ENCODE results near the gene ANXA4. TPM values are rescaled to one million over a fixed set of nuclear protein-coding genes. Genes with fewer than 3 reads are reported as not detected.
"Not testable (repeated sequence)": the region's sequence is repeated elsewhere in the genome, so short reads cannot be mapped to it uniquely, and the experiment has no call there.

Gene ANXA4
- total RNA-seq, 1 experiment from 2014 or later: 3.0 TPM

DNA sequence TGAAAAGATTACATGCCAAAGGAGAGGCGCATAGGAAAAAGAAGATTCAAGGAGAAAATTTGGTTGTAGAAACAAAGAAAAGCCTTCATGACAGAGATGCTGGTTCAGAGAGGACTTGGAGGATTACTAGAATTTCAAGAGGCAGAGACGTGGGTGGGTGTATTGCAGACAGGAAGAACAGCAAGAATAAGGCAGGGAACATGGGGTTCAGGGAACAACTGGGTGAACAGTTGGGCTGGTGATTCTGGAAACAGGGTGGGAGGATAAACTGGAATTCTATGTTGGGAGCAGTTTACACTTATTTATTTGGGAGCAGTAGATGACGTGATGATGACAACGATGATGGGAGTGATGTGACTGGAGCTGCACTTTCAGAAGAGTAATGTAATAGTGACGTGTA is 69.1 kb downstream of the ANXA4 start:
- Histone ChIP-seq H3K36me3 (replicated peaks; ENCODE audit: control insufficient read depth, insufficient read depth, low read length) (no peaks in the 10 kb centered on the region), H3K4me3 (ENCODE audit: insufficient read depth, low read depth, low read length) (no peak overlapping the region), H3K27me3 (ENCODE audit: control insufficient read depth, insufficient read depth, low read length) (no peaks in the 10 kb centered on the region)
- DNase-seq: no peak

DNA sequence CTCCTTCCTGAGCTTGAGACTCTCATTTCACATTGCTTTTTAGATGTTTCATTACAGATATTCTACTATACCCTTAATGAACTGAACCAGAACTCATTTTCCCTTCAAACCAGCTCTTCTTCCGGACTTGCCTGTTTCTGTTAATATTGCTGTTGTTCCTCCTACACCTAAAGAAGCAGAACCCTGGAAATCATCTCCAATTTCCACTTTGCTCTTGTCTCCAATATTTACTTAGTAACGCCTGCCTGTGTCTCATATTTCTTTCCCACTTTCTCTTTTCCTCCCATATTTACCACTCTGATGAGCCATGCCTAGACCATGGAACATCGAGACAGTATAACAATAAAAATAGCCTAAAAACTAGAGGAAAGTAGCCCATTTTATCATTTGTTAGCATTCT is 69.7 kb downstream of the ANXA4 start:
- Histone ChIP-seq H3K4me3 (ENCODE audit: insufficient read depth, low read depth, low read length) (no peak overlapping the region), H3K36me3 (replicated peaks; ENCODE audit: control insufficient read depth, insufficient read depth, low read length) (no peaks in the 10 kb centered on the region), H3K27me3 (ENCODE audit: control insufficient read depth, insufficient read depth, low read length) (no peaks in the 10 kb centered on the region)
- no peak for DNase-seq

DNA sequence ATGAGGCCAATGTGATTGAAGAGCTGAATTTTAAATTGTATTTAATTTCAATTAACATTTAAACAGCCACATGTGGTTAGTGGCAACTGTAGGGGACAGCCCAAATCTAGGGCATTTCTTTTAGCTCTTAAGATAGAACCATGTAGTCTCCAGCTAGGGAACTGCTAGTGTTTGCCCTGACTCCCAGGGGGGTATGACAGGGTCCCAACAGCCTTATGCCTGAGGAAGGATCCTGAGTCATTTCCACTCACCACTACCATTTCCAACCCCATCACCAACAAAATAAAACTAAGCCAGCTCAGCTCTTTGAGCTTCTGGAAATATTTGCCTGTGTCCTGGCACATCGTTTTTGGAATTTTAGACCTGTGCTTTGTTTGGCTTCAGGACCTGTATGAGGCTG is 73.8 kb downstream of the ANXA4 start:
- peak; percentile 10 for DNase-seq

DNA sequence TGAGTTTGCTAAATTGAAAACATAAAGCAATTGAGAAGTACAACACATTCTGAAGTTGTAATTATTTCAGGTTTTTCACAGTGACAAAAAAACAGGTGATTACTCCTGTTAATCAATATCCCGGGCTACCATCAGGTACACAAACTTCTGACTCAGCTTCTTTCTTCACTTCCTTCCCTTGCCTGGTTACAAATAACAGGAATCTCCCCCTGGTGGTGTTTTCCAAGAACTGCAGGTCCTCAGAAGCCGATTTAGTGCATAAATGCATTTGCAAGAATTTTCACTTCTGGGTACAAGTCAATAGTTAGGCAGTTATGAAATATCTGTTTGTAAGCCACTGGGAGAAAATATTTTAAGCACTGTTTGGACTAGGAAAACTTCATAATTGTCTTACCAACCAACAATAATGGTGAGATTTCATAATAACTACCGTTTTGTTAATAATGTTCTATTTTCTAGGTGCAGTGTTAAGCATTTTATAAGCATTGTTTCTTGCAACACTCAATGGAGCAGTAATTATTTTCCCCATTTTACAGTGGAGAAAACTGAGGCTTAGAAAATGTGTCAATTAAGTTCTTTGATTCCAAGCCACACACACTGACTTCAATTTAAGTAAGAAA is 75.1 kb downstream of the ANXA4 start:
- Histone ChIP-seq H3K27me3 (ENCODE audit: control insufficient read depth, insufficient read depth, low read length) (no peaks in the 10 kb centered on the region), H3K36me3 (replicated peaks; ENCODE audit: control insufficient read depth, insufficient read depth, low read length) (no peaks in the 10 kb centered on the region), H3K4me3 (ENCODE audit: insufficient read depth, low read depth, low read length) (no peak overlapping the region)
- peak; percentile 50 for DNase-seq

More for the DNA sequence above, 73.8 kb downstream of the ANXA4 start:
- no peaks in the 10 kb centered on the region for H3K27me3 ChIP-seq (ENCODE audit: control insufficient read depth, insufficient read depth, low read length)
- no peaks in the 10 kb centered on the region for H3K36me3 ChIP-seq (replicated peaks; ENCODE audit: control insufficient read depth, insufficient read depth, low read length)
- no peak overlapping the region for H3K4me3 ChIP-seq (ENCODE audit: insufficient read depth, low read depth, low read length)

DNA sequence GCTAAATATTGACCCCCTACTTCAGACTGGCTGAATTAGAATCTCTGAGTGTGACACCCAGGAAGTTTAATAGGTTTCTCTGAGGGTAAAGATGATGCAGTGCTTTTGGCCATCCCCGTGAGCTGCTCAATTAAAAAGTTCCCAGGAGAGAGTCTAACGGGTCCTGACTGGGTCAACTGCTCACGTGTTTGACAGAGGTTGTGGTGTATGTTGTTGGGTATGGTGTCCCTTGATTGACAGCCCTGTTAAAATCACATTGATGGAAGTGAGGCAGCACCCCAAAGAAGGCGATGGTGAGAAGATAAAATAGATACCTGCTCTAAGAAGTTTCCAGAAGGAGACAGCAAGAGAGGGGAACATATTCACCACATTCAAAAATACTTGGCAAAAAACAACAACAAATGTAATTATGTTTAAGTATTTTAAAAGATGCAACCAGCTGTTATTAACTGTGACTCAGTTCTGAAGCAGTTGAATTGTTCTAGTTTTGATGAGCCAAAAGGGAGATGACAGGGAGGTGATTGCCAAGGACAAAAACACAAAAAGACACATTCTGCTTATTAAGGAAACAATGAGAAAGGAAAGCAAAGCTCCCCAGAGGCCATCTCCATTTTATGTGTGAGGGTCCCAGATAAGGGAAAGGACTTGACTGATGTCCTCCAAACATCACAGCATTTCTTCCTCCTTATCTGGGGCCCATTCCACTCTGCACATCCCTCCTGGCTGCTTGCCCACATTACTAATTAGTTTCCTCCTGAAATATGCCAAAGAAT is 76.0 kb downstream of the ANXA4 start:
- H3K4me3 ChIP-seq (ENCODE audit: insufficient read depth, low read depth, low read length): no peak overlapping the region
- H3K27me3 ChIP-seq (ENCODE audit: control insufficient read depth, insufficient read depth, low read length): no peaks in the 10 kb centered on the region
- no peaks in the 10 kb centered on the region for H3K36me3 ChIP-seq (replicated peaks; ENCODE audit: control insufficient read depth, insufficient read depth, low read length)
- no peak for DNase-seq

DNA sequence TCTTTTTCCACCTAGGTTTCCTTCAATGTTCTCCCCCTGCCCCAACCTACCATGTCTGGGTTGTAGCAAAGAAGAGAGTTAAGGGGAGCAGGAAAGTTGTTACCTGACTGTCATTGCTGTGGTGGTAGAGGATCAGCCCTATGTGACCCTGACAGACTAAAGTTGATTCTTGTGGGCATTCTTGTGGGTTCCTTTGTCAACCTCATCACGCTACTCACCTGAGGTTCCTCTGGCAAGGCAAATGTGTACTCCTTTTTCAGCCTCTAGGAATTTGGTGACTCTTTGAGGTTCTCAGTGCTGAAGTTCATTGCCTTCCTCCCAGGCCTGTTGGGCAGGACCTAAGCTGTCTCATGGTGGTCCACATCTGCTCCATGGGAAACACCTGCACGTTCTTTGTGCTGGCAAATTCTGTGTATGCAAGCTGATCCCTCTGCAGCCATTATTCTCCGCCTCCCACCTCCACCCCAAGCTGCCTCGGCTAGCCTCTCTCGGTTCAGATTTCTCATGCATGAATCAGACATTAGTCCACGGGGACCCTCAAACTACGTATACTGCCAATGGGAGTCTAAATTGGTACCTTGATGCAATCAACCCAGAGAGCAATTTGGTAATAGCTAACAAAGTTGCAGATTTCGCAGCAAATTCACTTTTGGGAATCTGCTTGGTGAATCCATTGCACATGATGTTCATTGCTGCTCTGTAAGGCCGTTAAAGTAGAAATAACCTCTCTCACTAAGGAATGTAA is 86.0 kb downstream of the ANXA4 start:
- Histone ChIP-seq H3K4me3 (ENCODE audit: insufficient read depth, low read depth, low read length) (no peak overlapping the region), H3K27me3 (ENCODE audit: control insufficient read depth, insufficient read depth, low read length) (no peaks in the 10 kb centered on the region), H3K36me3 (replicated peaks; ENCODE audit: control insufficient read depth, insufficient read depth, low read length) (no peaks in the 10 kb centered on the region; the same call in 1 of the 2 replicates)
- DNase-seq: no peak

DNA sequence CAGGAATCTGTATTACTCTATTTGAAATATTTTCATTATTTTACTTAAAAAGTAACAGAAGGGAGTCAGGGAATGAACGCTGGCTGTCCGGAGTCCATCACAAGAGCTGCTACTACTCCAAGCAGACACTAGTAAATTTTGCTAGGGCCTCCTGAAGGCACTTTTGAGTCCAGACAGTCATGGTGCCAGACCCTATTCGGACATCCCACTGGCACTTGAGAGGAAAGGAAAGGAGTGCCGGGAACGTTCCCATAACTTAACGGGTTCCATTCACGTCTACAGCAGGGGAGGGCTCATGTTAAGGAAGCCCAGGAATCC is 87.0 kb downstream of the ANXA4 start:
- no peak for DNase-seq
- H3K36me3 ChIP-seq (replicated peaks; ENCODE audit: control insufficient read depth, insufficient read depth, low read length): no peaks in the 10 kb centered on the region; the same call in 1 of the 2 replicates
- H3K27me3 ChIP-seq (ENCODE audit: control insufficient read depth, insufficient read depth, low read length): no peaks in the 10 kb centered on the region
- H3K4me3 ChIP-seq (ENCODE audit: insufficient read depth, low read depth, low read length): peak overlapping the region; percentile 93

DNA sequence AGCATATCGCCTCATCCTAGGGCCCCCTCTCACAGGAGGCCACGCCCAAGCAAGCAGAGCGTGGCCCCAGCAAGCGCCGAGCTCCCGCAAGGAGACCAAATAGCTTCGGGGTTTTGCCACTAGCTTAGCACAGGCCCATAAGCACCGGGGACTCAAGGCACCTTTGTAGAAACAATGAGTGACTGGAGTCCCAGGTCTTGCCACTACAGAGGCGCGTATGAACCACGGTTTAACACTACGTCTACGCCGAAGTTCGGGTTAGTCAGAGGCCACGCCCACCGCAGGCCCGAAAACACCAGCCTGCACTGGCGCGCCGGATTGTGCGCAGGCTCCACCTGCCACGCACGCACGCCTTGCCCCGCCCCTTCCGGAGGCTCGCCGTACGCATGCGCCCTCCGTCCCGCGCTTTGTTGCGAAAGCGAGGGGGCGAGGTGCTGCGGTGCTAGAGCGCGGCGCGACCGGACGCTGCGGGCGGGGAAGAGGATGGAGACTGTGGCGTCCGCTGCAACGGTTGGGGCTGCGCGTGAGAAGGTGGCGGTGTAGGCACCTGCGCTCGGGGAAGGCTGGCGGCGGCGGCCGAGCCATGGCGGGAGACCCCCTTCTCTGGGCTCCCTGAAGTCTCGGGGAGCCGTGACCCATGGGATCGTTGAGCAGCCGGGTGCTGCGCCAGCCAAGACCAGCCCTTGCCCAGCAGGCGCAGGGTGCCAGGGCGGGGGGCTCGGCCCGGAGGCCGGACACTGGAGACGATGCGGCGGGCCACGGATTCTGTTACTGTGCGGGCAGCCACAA is 87.5 kb downstream of the ANXA4 start, which contains the start of gene GMCL1:
GMCL1 (plus strand) TSS at position 405 of the 789 bp plus-strand sequence; CDS start at position 638, 233 bp downstream.
- DNase-seq: peak; percentile 93
- no peaks in the 10 kb centered on the region; the same call in 1 of the 2 replicates for H3K36me3 ChIP-seq (replicated peaks; ENCODE audit: control insufficient read depth, insufficient read depth, low read length)

DNA sequence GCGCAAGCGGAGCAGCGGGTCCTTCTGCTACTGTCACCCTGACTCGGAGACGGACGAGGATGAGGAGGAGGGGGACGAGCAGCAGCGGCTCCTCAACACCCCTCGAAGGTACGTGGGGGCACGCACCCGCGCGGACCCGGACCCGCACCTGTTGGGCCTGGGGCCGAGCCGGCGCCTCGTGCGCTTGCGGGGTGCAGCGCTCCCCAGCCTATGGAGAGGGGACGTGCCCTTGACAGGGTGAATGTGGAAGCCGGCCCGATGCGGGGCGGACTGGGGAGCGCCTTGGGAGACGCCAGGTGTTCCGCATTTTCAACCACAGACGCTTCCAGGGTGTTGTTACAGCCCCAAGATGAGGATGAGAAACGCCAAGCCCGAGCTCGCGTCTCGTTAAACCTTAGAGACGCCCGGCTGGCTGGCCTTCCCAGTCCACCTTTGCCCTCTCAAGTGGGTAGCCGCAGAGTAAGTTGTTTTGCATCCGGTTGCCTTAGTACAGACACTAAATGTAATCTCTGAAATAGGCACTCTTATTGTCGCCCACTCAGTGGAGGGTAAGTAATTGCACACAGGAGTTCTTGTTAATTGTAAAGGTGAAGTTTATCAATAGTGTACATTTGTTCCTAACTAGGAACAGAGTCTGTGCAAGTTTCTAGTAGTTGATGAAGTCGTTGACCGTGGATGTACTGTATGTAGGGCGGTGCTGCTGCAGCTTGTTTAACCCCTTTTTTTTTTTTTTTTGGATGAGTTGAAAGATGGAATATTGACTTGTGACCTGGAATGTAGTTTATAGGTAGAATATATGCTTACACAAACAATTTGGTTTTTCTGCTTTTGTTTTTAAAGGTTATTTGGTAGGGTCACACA is 88.3 kb downstream of the ANXA4 start:
- H3K4me3 ChIP-seq (ENCODE audit: insufficient read depth, low read depth, low read length): peak overlapping the region; percentile 93
- H3K27me3 ChIP-seq (ENCODE audit: control insufficient read depth, insufficient read depth, low read length): no peaks in the 10 kb centered on the region
- peak; percentile 59 for DNase-seq
- no peaks in the 10 kb centered on the region; the same call in 1 of the 2 replicates for H3K36me3 ChIP-seq (replicated peaks; ENCODE audit: control insufficient read depth, insufficient read depth, low read length)

More for the DNA sequence above, 87.5 kb downstream of the ANXA4 start, which contains the start of gene GMCL1:
- Histone ChIP-seq H3K27me3 (ENCODE audit: control insufficient read depth, insufficient read depth, low read length) (no peaks in the 10 kb centered on the region), H3K4me3 (ENCODE audit: insufficient read depth, low read depth, low read length) (peak within 1 kb of the TSS; percentile 93)

DNA sequence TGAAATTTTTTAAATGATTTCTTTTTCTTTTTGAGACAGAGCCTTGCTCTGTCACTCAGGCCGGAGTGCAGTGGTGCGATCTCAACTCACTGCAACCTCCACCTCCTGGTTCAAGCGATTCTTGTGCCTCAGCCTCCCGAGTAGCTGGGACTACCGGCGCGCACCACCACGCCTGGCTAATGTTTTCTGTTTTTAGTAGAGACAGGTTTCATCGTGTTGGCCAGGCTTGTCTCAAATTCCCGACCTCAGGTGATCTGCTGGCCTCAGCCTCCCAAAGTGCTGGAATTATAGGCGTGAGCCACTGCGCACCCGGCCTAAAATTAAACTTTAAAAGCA is 88.9 kb downstream of the ANXA4 start:
- H3K4me3 ChIP-seq (ENCODE audit: insufficient read depth, low read depth, low read length): peak overlapping the region; percentile 93; the same call in 1 of the 2 replicates
- H3K36me3 ChIP-seq (replicated peaks; ENCODE audit: control insufficient read depth, insufficient read depth, low read length); H3K27me3 ChIP-seq (ENCODE audit: control insufficient read depth, insufficient read depth, low read length); DNase-seq: not testable (repeated sequence)

DNA sequence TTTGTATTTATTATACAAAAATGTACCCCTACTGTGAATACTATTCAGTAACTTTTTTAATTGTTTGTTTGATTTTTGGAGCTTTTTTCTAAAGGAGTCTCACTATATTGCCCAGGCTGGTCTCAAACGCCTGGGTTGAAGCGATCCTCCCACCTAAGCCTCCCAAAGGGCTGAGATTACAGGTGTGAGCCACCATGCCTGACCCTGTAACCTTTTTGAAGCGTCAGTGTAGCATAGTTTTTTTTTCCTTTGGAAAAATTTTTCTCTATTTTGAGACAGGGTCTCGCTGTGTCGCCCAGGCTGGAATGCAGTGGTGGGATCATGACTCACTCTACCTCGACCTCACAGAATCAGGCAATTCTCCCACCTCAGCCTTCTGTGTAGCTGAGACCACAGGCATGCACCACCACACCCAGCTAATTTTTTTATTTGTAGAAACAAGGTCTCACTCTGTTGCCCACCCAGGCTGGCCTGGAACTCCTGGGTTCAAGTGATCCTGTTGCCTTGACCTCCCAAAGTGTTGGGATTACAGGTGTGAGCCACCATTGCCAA is 89.5 kb downstream of the ANXA4 start:
- Histone ChIP-seq H3K4me3 (ENCODE audit: insufficient read depth, low read depth, low read length) (no peak overlapping the region), H3K36me3 (replicated peaks; ENCODE audit: control insufficient read depth, insufficient read depth, low read length) (no peaks in the 10 kb centered on the region; the same call in 1 of the 2 replicates), H3K27me3 (ENCODE audit: control insufficient read depth, insufficient read depth, low read length) (no peaks in the 10 kb centered on the region)
- DNase-seq: no peak

DNA sequence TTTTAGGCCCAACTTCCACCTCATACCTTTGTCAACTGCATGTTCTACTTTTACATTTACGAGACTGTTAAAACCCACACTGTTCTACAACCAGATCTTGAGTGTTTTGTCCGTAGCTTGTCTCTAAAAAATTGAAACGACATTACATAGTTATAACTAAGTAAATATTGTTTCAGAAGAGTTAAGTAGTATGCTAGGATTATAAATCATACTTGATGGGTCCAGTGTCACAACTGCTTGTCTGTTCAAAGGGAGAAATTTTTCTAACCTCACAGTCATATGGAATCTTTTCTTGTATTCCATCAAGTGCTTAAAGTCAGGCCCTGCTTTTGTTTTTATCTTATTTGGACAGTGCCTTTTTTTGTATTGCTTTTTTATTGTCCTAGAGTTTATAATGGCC is 91.8 kb downstream of the ANXA4 start:
- H3K27me3 ChIP-seq (ENCODE audit: control insufficient read depth, insufficient read depth, low read length): no peaks in the 10 kb centered on the region

DNA sequence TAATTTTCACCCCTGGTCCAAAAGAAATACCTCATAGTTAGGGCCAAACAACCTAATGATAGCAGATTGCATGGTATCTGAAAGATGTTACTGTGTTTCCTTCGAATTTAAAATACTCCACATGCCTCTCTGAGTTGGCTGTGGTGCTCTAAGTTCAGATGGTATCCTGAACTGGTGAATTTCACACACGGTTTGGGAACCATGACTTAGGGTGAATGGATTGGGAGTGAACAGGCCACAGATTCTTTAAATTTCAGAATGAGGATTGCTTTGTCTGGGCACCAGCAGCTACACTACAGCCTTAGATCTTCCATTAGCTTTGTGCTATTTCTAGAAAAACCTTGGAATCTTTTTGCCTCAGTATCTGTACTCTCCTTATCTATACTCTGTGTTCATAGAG is 93.7 kb downstream of the ANXA4 start:
- H3K4me3 ChIP-seq (ENCODE audit: insufficient read depth, low read depth, low read length): no peak overlapping the region
- H3K27me3 ChIP-seq (ENCODE audit: control insufficient read depth, insufficient read depth, low read length): no peaks in the 10 kb centered on the region
- DNase-seq: no peak

More for the DNA sequence above, 91.8 kb downstream of the ANXA4 start:
- Histone ChIP-seq H3K4me3 (ENCODE audit: insufficient read depth, low read depth, low read length) (no peak overlapping the region), H3K36me3 (replicated peaks; ENCODE audit: control insufficient read depth, insufficient read depth, low read length) (no peaks in the 10 kb centered on the region; the same call in 1 of the 2 replicates)
- no peak for DNase-seq

More for the DNA sequence above, 93.7 kb downstream of the ANXA4 start:
- H3K36me3 ChIP-seq (replicated peaks; ENCODE audit: control insufficient read depth, insufficient read depth, low read length): no peaks in the 10 kb centered on the region; the same call in 1 of the 2 replicates

Measured in H7 (cell line).